Measurements from ENCODE around the gene TOP2B. TPM values are rescaled to one million over a fixed set of nuclear protein-coding genes. Genes with fewer than 3 reads are reported as not detected.

Gene TOP2B
- 56.8 to 74.7 TPM (median 60.3 TPM) in 5 replicates for total RNA-seq (2022; extraction: Qiagen RNA extraction)

GRCh38 chr3:25664812-25665314 is at the start of gene TOP2B:
TOP2B (minus strand) TSS chr3:25664907; CDS start chr3:25664297, 610 bp downstream.

Other genes starting within 250 kb of the TOP2B start
- 5.5 to 10.9 TPM (median 8.3 TPM) in 5 replicates for gene RARB, start 236.6 kb downstream of the TOP2B start, total RNA-seq (2022; extraction: Qiagen RNA extraction)
- 17.7 to 21.0 TPM (median 18.8 TPM) in 5 replicates for gene NGLY1, start 118.5 kb upstream of the TOP2B start, total RNA-seq (2022; extraction: Qiagen RNA extraction)
- gene OXSM, start 125.2 kb upstream of the TOP2B start, total RNA-seq (2022; extraction: Qiagen RNA extraction): 16.7 to 17.8 TPM (median 17.3 TPM) in 5 replicates